DOHH2 (cell line): ENCODE results near the gene ZBTB44.

Source experiments
- H3F3A ChIP-seq: fragments of 200-600 bp; sonication (generic), shearing (Covaris generic); 2 replicates; pipeline ENCODE4 v1.6.0; 2016; ENCODE audit warnings: antibody characterized with exemption, mild to moderate bottlenecking; ENCODE audit not compliant: control insufficient read depth, insufficient read depth
- H3K27ac ChIP-seq: fragments of 200-600 bp; sonication (generic); 2 replicates; pipeline ENCODE4 v1.5.1; 2014; ENCODE audit warnings: low read depth, mild to moderate bottlenecking, low read length, moderate library complexity
- H3K27me3 ChIP-seq: fragments of 200-600 bp; sonication (generic); 2 replicates; pipeline ENCODE4 v1.6.1; 2014; ENCODE audit warnings: mild to moderate bottlenecking, low read length, mixed read lengths; ENCODE audit not compliant: control insufficient read depth
- H3K36me3 ChIP-seq: fragments of 200-600 bp; sonication (generic); 2 replicates; pipeline ENCODE4 v1.6.1; 2014; ENCODE audit warnings: mild to moderate bottlenecking, low read length, moderate library complexity, mixed read lengths; ENCODE audit not compliant: control insufficient read depth
- H3K4me1 ChIP-seq: fragments of 200-600 bp; sonication (generic); 2 replicates; pipeline ENCODE4 v1.6.1; 2014; ENCODE audit warnings: mild to moderate bottlenecking, low read length, mixed read lengths; ENCODE audit not compliant: control insufficient read depth
- H3K4me2 ChIP-seq: fragments of 200-600 bp; sonication (generic); 2 replicates; pipeline ENCODE4 v1.6.0; 2014; ENCODE audit warnings: mild to moderate bottlenecking, low read length, moderate library complexity
- H3K4me3 ChIP-seq: fragments of 200-600 bp; sonication (generic); 2 replicates; pipeline ENCODE4 v1.5.1; 2014; ENCODE audit warnings: mild to moderate bottlenecking, low read length, mixed read lengths
- H3K79me2 ChIP-seq: fragments of 200-600 bp; sonication (generic); 2 replicates; pipeline ENCODE4 v1.6.1; 2014; ENCODE audit warnings: mild to moderate bottlenecking, low read length, mixed read lengths; ENCODE audit not compliant: control insufficient read depth
- H3K9me2 ChIP-seq: fragments of 200-600 bp; sonication (generic); replicated peaks from 2 replicates; pipeline ENCODE4 v1.6.1; 2014; ENCODE audit warnings: mild to moderate bottlenecking, low read length, mixed read lengths; ENCODE audit not compliant: control insufficient read depth
- H3K9me3 ChIP-seq: fragments of 200-600 bp; sonication (generic); 2 replicates; pipeline ENCODE4 v1.6.1; 2014; ENCODE audit warnings: antibody characterized with exemption, low read length, mixed read lengths; ENCODE audit not compliant: control insufficient read depth, insufficient read depth
- H4K20me1 ChIP-seq: fragments of 200-600 bp; sonication (generic); 2 replicates; pipeline ENCODE4 v1.6.0; 2014; ENCODE audit warnings: low read depth, mild to moderate bottlenecking, antibody characterized with exemption, low read length, moderate library complexity; ENCODE audit not compliant: control insufficient read depth, insufficient read depth
- CTCF ChIP-seq: fragments of 200-600 bp; sonication (generic); IDR thresholded peaks from one replicate; pipeline ENCODE4 v1.5.1; 2014; ENCODE audit warnings: antibody characterized with exemption, mild to moderate bottlenecking, low read depth, low read length; ENCODE audit not compliant: poor library complexity, severe bottlenecking
- EZH2phosphoT487 ChIP-seq: fragments of 200-600 bp; sonication (generic); IDR thresholded peaks from 2 replicates; pipeline ENCODE4 v1.6.1; 2017; ENCODE audit warnings: borderline replicate concordance, mild to moderate bottlenecking, antibody characterized with exemption, low read length, moderate library complexity, mixed read lengths

ZBTB44 gene

GRCh38 chr11:130183878-130184610, 130.7 kb downstream of the ZBTB44 start:
- H3K27ac ChIP-seq, result 0 out of 2 replicates have a peak overlapping the region, but pooled peaks have one; percentile 5
- peaks cover 7% of the 10 kb centered on the region; the same call in 1 of the 2 replicates for H4K20me1 ChIP-seq
- H3K27me3 ChIP-seq, result no peaks in the 10 kb centered on the region
- TF ChIP-seq EZH2phosphoT487 (no peak), CTCF (no peak)
- no peaks in the 10 kb centered on the region for H3K9me2 ChIP-seq
- H3K4me3 ChIP-seq, result no peak overlapping the region
- no peaks in the 10 kb centered on the region for H3K9me3 ChIP-seq
- H3K4me2 ChIP-seq, result no peak overlapping the region
- H3K4me1 ChIP-seq, result peaks cover 81% of the 10 kb centered on the region
- H3K36me3 ChIP-seq, result peaks cover 70% of the 10 kb centered on the region
- peaks cover 29% of the 10 kb centered on the region for H3F3A ChIP-seq
- peaks cover 97% of the 10 kb centered on the region for H3K79me2 ChIP-seq

- H3K27ac ChIP-seq, result peak overlapping the region; percentile 97
- peaks cover 41% of the 10 kb centered on the region for H3F3A ChIP-seq
- H3K4me1 ChIP-seq, result peaks cover 96% of the 10 kb centered on the region
- H4K20me1 ChIP-seq, result no peaks in the 10 kb centered on the region
- H3K4me2 ChIP-seq, result peak overlapping the region; percentile 98
- peaks cover 62% of the 10 kb centered on the region for H3K36me3 ChIP-seq
- no peaks in the 10 kb centered on the region for H3K9me2 ChIP-seq
- TF ChIP-seq CTCF, result no peak
- TF ChIP-seq EZH2phosphoT487, result no peak
- peaks cover 97% of the 10 kb centered on the region for H3K79me2 ChIP-seq
- H3K9me3 ChIP-seq, result no peaks in the 10 kb centered on the region
- no peaks in the 10 kb centered on the region for H3K27me3 ChIP-seq
- H3K4me3 ChIP-seq, result peak overlapping the region; percentile 70
These were observed 133.1 kb downstream of the ZBTB44 start for GRCh38 chr11:130181295-130182272.

- H3K4me1 ChIP-seq, result peaks cover 97% of the 10 kb centered on the region
- no peaks in the 10 kb centered on the region for H3K27me3 ChIP-seq
- H3K36me3 ChIP-seq, result peaks cover 57% of the 10 kb centered on the region
- peak overlapping the region; percentile 70 for H3K4me3 ChIP-seq
- peak overlapping the region; percentile 98 for H3K4me2 ChIP-seq
- no peaks in the 10 kb centered on the region for H3K9me2 ChIP-seq
- H3K27ac ChIP-seq, result peak overlapping the region; percentile 97
- H3K9me3 ChIP-seq, result no peaks in the 10 kb centered on the region
- TF ChIP-seq EZH2phosphoT487 (no peak), CTCF (no peak)
- H3K79me2 ChIP-seq, result peaks cover 97% of the 10 kb centered on the region
- peaks cover 41% of the 10 kb centered on the region for H3F3A ChIP-seq
- H4K20me1 ChIP-seq, result no peaks in the 10 kb centered on the region
These were observed 133.8 kb downstream of the ZBTB44 start for GRCh38 chr11:130180896-130181294.
